Muscle of leg (tissue), 11 donors: Measurements from ENCODE around the gene STXBP3. TPM values are rescaled to one million over a fixed set of nuclear protein-coding genes. Genes with fewer than 3 reads are reported as not detected.
A peak's percentile ranks its signal among the peaks of the same experiment; 100 is the strongest.

Experiments
- DNase-seq: peaks from one replicate; pipeline ENCODE4 v3.0.0; 2013
- H3K27ac ChIP-seq: one replicate; pipeline ENCODE4 v1.5.1; 2013; ENCODE audit warnings: mild to moderate bottlenecking, low read length, control low read depth
- H3K27me3 ChIP-seq: one replicate; pipeline ENCODE4 v1.6.1; 2013; ENCODE audit warnings: low read length; ENCODE audit not compliant: control insufficient read depth, insufficient read depth
- H3K36me3 ChIP-seq: one replicate; pipeline ENCODE4 v1.6.1; 2013; ENCODE audit warnings: low read length; ENCODE audit not compliant: control insufficient read depth, insufficient read depth
- H3K4me1 ChIP-seq: one replicate; pipeline ENCODE4 v1.6.1; 2013; ENCODE audit warnings: low read length; ENCODE audit not compliant: control insufficient read depth, insufficient read depth
- H3K4me3 ChIP-seq: one replicate; pipeline ENCODE4 v1.5.1; 2013; ENCODE audit warnings: low read length, control low read depth
- H3K9me3 ChIP-seq: replicated peaks from 2 replicates; pipeline ENCODE4 v1.6.1; 2013; ENCODE audit warnings: low read depth, low read length; ENCODE audit not compliant: control insufficient read depth
- WGBS: methylation state at CpG from one replicate; pipeline ENCODE4 v1.1.5; 2013; ENCODE audit warnings: missing lambda C conversion rate; ENCODE audit not compliant: insufficient coverage; 5-methylcytosine and 5-hydroxymethylcytosine counted together
- polyA plus RNA-seq, 8 donors: library from polyadenylated mRNA; unstranded; fragments of 120-200 nt; gene quantifications; one replicate each; pipeline versions ENCODE4 v1.2.1 to v1.2.3, GENCODE V29; 2013; ENCODE audit warnings: inconsistent platforms in 1 of 8, low replicate concordance in 1 of 8; ENCODE audit not compliant: insufficient read length in 8 of 8, insufficient read depth in 1 of 8
- total RNA-seq: library from RNA; stranded (reverse); fragments of 120-200 nt; gene quantifications from one replicate; pipeline ENCODE4 v1.2.4, GENCODE V29; 2013

STXBP3 gene
- total and polyA plus RNA-seq, 9 donors, result 23.7 to 32.9 (median 27.4) TPM

DNA sequence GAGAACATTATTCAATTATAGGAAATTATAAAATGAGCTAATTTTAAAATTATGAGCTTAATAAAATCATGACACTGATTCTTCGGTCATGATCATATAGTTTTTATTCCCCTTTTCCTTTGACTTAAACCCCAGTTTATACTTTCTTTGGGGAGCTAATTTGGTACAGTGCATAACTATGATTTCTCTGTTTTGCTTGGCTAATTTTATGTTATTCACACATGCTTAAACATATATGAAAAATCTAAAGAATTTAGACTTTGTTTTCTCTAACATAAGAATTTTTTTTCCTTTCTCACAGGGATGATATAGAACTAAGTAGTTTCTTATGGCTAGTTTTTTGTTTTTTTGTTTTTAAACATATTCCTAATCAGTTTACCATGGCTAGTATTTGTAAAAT is 52.5 kb downstream of the STXBP3 start:
- H3K36me3 ChIP-seq, result peaks cover 22% of the 10 kb centered on the region

DNA sequence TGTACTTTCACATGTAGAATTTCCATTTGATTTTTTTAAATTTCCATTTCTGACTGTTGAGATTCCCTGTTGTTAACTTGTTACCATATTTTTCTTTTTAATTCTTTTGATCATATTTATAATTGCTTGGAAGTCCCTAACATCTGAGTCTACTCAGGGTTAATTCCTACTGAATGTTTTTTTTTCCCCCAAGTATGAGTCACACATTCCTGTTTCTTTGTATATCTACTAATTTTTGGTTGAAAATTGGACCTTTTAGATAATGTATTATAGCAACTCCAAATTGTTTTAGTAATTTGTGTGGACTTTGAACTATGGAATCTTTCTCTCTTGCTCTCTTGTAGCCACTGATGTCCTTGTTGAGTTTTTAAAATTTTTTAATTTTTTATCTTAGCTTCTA is 54.6 kb downstream of the STXBP3 start:
- no peaks in the 10 kb centered on the region for H3K9me3 ChIP-seq
- H3K4me3 ChIP-seq, result no peak overlapping the region
- H3K4me1 ChIP-seq, result no peaks in the 10 kb centered on the region
- no peak overlapping the region for H3K27ac ChIP-seq
- no peak for DNase-seq
- no peaks in the 10 kb centered on the region for H3K27me3 ChIP-seq
- H3K36me3 ChIP-seq, result peaks cover 26% of the 10 kb centered on the region

More for the DNA sequence above, 52.5 kb downstream of the STXBP3 start:
- Histone ChIP-seq H3K27ac (no peak overlapping the region), H3K9me3 (no peaks in the 10 kb centered on the region), H3K27me3 (no peaks in the 10 kb centered on the region), H3K4me1 (no peaks in the 10 kb centered on the region), H3K4me3 (no peak overlapping the region)
- no peak for DNase-seq
- no CpG with 5 or more reads among the region's 1 CpG for WGBS

DNA sequence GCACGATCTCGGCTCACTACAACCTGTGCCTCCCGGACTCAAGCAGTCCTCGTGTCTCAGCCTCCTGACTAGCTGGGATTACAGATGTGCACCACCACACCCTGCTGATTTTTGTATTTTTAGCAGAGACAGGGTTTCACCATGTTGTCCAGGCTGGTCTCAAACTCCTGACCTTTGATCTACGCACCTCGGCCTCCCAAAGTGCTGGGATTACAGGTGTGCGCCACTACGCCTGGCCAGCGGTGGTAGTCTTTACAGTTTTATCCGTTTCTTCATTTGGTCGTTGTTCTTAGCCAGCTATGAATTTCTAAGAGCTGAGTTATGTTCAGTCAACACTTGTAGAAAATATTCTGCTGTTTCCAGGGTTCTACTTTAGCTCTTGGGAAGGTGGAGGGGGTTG is 57.1 kb downstream of the STXBP3 start:
- Histone ChIP-seq H3K4me1 (no peaks in the 10 kb centered on the region), H3K36me3 (peaks cover 22% of the 10 kb centered on the region), H3K4me3 (no peak overlapping the region), H3K27ac (no peak overlapping the region), H3K27me3 (no peaks in the 10 kb centered on the region), H3K9me3 (no peaks in the 10 kb centered on the region)
- no peak for DNase-seq
- WGBS, result 92% methylated on average over 11 of the region's 11 CpGs

DNA sequence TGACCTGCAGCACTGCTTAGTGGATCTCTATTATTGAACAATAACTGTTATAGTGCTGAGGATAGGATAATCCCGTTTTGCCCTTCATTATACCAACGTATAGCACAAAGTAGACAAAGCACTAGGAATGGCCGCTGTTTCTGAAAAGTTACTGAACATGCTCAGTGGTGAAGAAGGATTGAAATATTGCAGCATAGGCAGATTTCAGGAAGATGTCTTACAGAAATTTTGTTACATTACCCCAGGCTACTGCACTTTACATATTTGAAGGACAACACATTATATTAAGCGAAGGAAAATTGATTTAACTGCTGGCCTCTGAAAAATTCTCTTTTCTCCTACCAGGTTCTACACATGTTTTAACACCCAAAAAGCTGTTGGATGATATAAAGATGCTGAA is 62.0 kb downstream of the STXBP3 start:
- Histone ChIP-seq H3K27ac (no peak overlapping the region), H3K27me3 (no peaks in the 10 kb centered on the region), H3K4me1 (no peaks in the 10 kb centered on the region), H3K4me3 (no peak overlapping the region), H3K36me3 (peaks cover 17% of the 10 kb centered on the region), H3K9me3 (no peaks in the 10 kb centered on the region)
- no CpG with 5 or more reads among the region's 4 CpGs for WGBS
- no peak for DNase-seq

DNA sequence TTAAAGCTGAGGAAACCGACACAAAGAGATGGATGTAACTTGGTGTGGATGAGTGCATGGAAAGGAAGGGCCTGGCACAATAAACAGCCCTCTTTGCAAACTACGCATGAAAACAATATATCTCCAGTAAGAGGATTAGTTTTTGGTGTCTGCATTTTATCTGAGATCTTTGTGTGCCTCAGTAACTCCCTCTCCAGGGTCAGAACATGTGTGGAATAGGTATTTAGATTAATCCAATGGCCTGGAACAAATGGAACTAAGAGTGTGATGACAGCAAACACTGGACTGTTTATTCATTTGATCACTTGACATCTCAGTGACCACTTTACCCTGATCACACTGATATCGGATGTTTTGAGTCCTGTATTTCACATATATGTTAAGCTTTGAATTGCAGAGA is 65.1 kb downstream of the STXBP3 start:
- no CpG with 5 or more reads among the region's 3 CpGs for whole genome bisulfite sequencing
- Histone ChIP-seq H3K9me3 (no peaks in the 10 kb centered on the region), H3K27me3 (no peaks in the 10 kb centered on the region), H3K27ac (no peak overlapping the region), H3K36me3 (peaks cover 6% of the 10 kb centered on the region), H3K4me1 (peaks cover 14% of the 10 kb centered on the region), H3K4me3 (no peak overlapping the region)
- no peak for DNase-seq

DNA sequence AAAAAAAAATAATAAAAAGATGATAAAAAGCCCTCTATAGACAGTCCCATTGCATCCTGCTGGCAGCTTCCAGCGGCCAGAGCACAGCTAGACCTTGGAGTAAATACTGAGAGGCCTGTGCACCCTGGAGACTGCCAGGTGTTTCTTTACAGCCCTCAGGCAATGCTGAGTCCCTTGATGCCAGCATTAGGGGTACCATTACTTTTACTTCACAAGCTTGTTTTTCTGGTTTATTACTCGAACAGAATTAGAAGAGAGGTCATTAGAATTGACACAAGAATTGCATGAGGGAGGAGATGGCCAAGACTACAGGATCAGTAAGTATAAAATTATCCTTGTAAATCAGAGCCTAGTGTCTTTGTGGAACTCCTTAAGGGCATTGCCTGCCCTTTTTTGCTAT is 66.9 kb downstream of the STXBP3 start:
- Histone ChIP-seq H3K9me3 (no peaks in the 10 kb centered on the region), H3K36me3 (peaks cover 4% of the 10 kb centered on the region), H3K27ac (no peak overlapping the region), H3K4me1 (peaks cover 25% of the 10 kb centered on the region), H3K4me3 (no peak overlapping the region), H3K27me3 (no peaks in the 10 kb centered on the region)
- DNase-seq, result no peak
- WGBS, result 86% methylated on average over 1 of the region's 2 CpGs

DNA sequence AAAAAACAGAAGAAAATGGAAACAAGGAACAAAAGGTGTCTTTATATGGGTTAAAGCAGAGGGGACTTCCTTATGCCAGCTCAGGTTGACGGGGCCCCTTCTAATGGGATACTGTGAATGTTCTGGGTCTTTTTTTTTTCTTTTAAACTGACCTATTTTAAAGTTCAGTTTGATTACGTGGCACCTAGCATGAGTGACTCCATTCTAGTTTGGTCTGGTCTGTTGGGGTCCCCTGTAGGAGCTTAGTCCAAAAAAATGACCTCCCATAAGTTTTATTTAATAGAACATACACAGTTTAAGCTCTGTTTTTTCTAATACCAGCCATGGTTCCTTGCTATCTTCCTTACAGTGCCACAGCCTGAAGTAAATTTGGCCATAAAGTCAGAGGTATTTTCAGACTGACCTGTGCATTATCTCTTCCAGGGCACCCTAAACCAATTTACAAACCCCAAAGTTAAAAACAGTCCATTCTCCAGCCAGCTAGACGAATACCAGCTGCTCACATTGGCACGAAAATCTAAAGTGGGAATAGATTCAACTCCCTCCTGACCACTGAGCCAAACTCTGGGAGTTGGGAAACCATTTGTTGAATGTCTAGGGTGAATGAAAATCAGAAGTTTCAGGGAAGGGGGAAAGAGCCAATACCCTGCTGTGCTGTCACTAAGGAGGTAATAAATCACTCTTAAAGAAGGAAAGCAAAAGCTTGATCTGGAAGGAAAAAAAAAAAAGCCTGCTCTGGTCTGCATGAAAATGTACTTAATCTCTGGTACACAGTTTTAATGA is 68.1 kb downstream of the STXBP3 start:
- H3K27ac ChIP-seq, result peak overlapping the region; percentile 54
- WGBS, result 88% methylated on average over 1 of the region's 4 CpGs
- peaks cover 27% of the 10 kb centered on the region for H3K4me1 ChIP-seq
- no peaks in the 10 kb centered on the region for H3K9me3 ChIP-seq
- H3K4me3 ChIP-seq, result no peak overlapping the region
- peaks cover 4% of the 10 kb centered on the region for H3K36me3 ChIP-seq
- no peaks in the 10 kb centered on the region for H3K27me3 ChIP-seq
- peak; percentile 83 for DNase-seq

DNA sequence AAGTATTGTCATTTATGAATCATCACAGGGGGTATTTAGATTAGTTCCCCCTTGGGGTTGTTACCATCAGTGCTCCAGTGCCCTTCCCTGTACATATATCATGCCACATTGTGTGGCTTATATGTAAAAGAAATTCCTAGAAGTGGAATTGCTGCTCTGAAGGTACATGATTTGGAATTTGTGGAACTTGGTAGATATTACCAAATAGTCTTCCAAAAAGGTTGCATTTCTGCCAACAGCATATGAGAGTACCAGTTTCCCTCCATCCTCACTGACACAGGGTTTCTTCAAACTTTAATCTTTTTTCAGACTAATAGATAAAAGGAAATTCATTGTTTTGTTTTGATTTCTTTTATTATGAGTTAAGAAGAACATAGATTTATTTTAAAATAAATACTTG is 69.1 kb downstream of the STXBP3 start:
- Histone ChIP-seq H3K27ac (peak overlapping the region; percentile 98), H3K4me1 (peaks cover 27% of the 10 kb centered on the region), H3K36me3 (no peaks in the 10 kb centered on the region), H3K9me3 (no peaks in the 10 kb centered on the region), H3K27me3 (no peaks in the 10 kb centered on the region), H3K4me3 (no peak overlapping the region)
- DNase-seq, result peak; percentile 55

DNA sequence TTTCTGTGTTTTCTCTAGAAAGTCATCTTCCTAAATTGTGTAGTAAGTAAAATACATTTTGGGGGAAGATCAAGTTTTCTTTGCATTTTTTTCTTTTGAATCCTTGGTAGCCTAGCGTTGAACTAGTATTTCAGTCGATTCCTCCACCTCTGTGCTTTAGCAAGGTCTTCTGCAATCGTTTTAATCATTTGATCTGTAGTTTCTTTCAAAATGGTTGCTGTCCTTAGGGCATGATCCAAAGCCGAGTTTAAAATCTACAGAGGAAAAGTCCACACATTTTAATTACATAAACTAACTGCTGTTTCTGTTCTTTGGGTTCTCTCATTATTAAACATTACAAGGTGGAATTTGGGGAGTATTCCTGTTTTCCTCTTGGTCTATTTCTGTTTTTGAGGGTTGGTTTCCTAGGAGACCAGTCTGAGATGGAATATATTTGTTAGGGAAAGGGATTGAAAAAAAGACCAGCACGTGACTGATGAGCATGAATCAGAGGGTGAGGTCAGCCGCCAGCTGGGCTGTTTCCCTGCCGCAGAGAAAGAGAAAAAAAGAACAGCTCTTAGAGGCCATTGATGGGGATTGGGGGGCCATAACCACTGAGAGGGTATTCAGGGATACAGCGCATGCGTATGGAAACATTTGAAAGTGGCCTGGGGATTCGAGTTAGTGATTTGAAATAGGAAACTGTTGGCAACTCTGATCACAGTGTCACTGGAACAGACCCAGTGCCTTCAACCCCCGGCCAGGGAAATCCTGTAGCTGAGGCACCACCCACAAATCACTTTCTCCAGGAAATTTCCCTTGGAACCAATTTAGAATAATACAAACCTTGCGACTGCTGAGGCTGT is 69.8 kb downstream of the STXBP3 start:
- WGBS, result 0% methylated on average over 4 of the region's 12 CpGs
- Histone ChIP-seq H3K27me3 (no peaks in the 10 kb centered on the region), H3K36me3 (no peaks in the 10 kb centered on the region), H3K4me3 (peak overlapping the region; percentile 16), H3K9me3 (no peaks in the 10 kb centered on the region), H3K4me1 (peaks cover 27% of the 10 kb centered on the region), H3K27ac (peak overlapping the region; percentile 98)
- peak; percentile 99 for DNase-seq

DNA sequence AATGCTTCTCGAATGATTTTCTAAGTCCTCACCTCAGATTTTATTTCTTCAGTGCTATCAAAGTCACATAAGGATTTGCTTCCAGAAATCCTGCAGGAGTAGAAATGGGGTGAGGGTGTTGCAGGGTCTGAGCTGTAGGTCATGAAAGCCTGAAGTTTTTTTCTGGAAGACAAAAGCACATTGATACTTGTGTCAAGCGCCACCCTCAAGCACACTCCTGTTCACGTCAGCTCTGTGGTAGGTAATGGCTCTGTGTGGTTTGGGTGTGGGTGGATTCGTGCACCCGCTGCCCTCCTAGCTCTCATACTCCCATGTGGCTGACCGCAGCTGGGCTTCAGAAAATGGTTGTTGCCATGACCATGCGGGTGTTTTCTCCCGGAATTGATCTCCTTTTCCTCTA is 70.5 kb downstream of the STXBP3 start:
- DNase-seq, result peak; percentile 85
- Histone ChIP-seq H3K36me3 (peaks cover under 1% of the 10 kb centered on the region), H3K4me1 (peaks cover 27% of the 10 kb centered on the region), H3K27ac (peak overlapping the region; percentile 98), H3K27me3 (no peaks in the 10 kb centered on the region), H3K4me3 (peak overlapping the region; percentile 16), H3K9me3 (no peaks in the 10 kb centered on the region)
- WGBS, result no CpG with 5 or more reads among the region's 8 CpGs
